Lower leg skin (tissue), 4 donors: ENCODE measurements around the gene ADAM10. TPM values are rescaled to one million over a fixed set of nuclear protein-coding genes. Genes with fewer than 3 reads are reported as not detected.
A peak's percentile ranks its signal among the peaks of the same experiment; 100 is the strongest.

Experiments used
- DNase-seq, 2 donors: peaks; one replicate each; pipeline ENCODE4 v3.0.0-alpha.2; 2019; ENCODE audit warnings: low spot score in 2 of 2
- H3K4me3 ChIP-seq: fragments of 200-600 bp; sonication (generic); 2 replicates; pipeline ENCODE4 v1.5.1; 2017; ENCODE audit warnings: mild to moderate bottlenecking, low read depth; ENCODE audit not compliant: poor library complexity, severe bottlenecking
- CTCF ChIP-seq, 3 donors: fragments of 450-650 bp; IDR thresholded peaks; one replicate each; pipeline ENCODE4 v1.5.1; 2016; ENCODE audit warnings: antibody characterized with exemption in 3 of 3, mild to moderate bottlenecking in 3 of 3, moderate library complexity in 2 of 3
- POLR2A ChIP-seq, 2 donors: fragments of 450-650 bp; IDR thresholded peaks; one replicate each; pipeline ENCODE4 v1.6.1; 2016 to 2017; ENCODE audit warnings: antibody characterized with exemption in 2 of 2, mild to moderate bottlenecking in 1 of 2, moderate library complexity in 1 of 2
- WGBS, 2 donors: methylation state at CpG; one replicate each; pipeline ENCODE4 v1.1.5; 2018; 5-methylcytosine and 5-hydroxymethylcytosine counted together
- intact Hi-C: fragments of 100-400 bp; cut with DNase I; formaldehyde crosslinking; loops from one replicate; pipeline ENCODE4 v1.15.0; 2023; ENCODE audit warnings: low total_unique reads
- total RNA-seq, 4 donors: library from RNA; depleted of rRNA; stranded (reverse); fragments of >200 nt; gene quantifications; one replicate each; pipeline ENCODE4 v1.1.0, GENCODE V29; 2016

Gene ADAM10
- total RNA-seq, 4 donors from 2014 or later, result 40.4 to 45.1 (median 44.5) TPM

DNA sequence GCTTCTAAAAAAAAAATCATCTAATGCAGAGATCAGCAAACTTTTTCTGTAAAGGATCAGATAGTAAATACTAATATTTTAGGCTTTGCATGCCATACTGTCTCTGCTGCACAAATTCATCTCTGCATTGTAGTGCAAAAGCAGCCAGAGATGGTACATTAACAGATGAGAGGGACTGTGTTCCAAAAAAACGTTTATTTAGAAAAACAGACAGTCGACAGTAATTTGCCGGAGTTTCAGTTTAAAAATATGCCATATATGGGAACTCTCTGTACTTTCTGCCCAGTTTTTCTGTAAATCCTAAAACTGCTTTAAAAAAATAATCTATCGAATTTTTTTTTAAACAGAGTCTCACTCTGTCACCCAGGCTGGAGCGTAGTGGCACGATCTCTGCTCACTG, 35.8 kb upstream of the ADAM10 start:
- 70% methylated on average over 6 of the region's 6 CpGs for WGBS, 2 donors
- DNase-seq, result no peak

DNA sequence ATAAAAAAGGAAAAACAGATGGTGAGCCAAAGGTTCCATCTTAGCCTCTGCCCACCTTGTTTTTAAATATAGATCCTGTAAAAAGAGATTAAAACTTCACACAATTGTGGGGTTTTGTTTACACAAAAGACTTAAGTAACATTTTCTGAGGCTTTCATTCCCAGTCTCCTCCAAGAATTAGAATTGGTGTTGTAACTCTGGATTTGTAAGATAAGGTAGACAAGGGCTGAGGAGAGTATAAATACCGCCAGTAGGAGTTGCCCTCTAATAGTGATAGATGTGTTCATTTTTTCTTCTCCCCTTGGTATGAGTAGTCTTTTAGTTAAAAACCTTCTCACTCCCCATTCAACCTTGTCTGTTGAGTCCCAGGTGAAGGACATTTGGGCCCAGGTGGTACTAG, 30.0 kb upstream of the ADAM10 start:
- DNase-seq, result no peak
- H3K4me3 ChIP-seq, result no peak overlapping the region
- 97 to 100% methylated on average over 1 of the region's 1 CpG for WGBS, 2 donors
- intact Hi-C loops, result no loop called here
- TF ChIP-seq POLR2A (IDR thresholded peaks at IDR 0.05) (no peak), CTCF (IDR thresholded peaks at IDR 0.05) (no peak)

More for the DNA sequence above, 35.8 kb upstream of the ADAM10 start:
- H3K4me3 ChIP-seq, result no peak overlapping the region
- TF ChIP-seq POLR2A (IDR thresholded peaks at IDR 0.05) (no peak), CTCF (IDR thresholded peaks at IDR 0.05) (no peak)
- intact Hi-C loops, result no loop called here

GRCh38 chr15:58777107-58777506, 27.6 kb upstream of the ADAM10 start:
- no peak overlapping the region for H3K4me3 ChIP-seq
- intact Hi-C loops, result no loop called here
- WGBS, 2 donors, result 84 to 89% methylated on average over 4 of the region's 4 CpGs
- no peak for DNase-seq
- TF ChIP-seq CTCF (IDR thresholded peaks at IDR 0.05), result no peak
- no peak for TF ChIP-seq POLR2A (IDR thresholded peaks at IDR 0.05)

- no peak overlapping the region for H3K4me3 ChIP-seq
- WGBS, 2 donors, result 95 to 97% methylated on average over 3 of the region's 3 CpGs
- TF ChIP-seq CTCF (IDR thresholded peaks at IDR 0.05), result no peak
- no peak for TF ChIP-seq POLR2A (IDR thresholded peaks at IDR 0.05)
- no peak for DNase-seq
- intact Hi-C loops, result no loop called here
Observed at GRCh38 chr15:58775402-58775801, 25.9 kb upstream of the ADAM10 start.

- no peak overlapping the region for H3K4me3 ChIP-seq
- TF ChIP-seq POLR2A (IDR thresholded peaks at IDR 0.05) (no peak), CTCF (IDR thresholded peaks at IDR 0.05) (no peak)
- 63% methylated on average over 4 of the region's 4 CpGs for WGBS, 2 donors
- DNase-seq, result no peak
- intact Hi-C loops, result no loop called here
Observed at GRCh38 chr15:58773024-58773423, 23.5 kb upstream of the ADAM10 start.

- peak overlapping the region; percentile 96 for H3K4me3 ChIP-seq
- DNase-seq, result peak; percentile 39 to 89
- TF ChIP-seq CTCF (IDR thresholded peaks at IDR 0.05), result no peak
- TF ChIP-seq POLR2A (IDR thresholded peaks at IDR 0.05), result no peak
- 0% methylated on average over 9 to 18 of the region's 40 CpGs for WGBS, 2 donors
- intact Hi-C loops, result no loop called here
Observed at GRCh38 chr15:58771621-58772250, 22.2 kb upstream of the ADAM10 start.
